Hematopoietic multipotent progenitor cell treated with erythropoietin and hydrocortisone succinate and interleukin-3 and kit ligand, for 6 days (in vitro differentiated cells): Measurements from ENCODE around the gene DDX10.

Experiments
- DNase-seq: peaks from one replicate; pipeline ENCODE4 v3.0.0-alpha.2; 2015

Gene DDX10

GRCh38 chr11:108914981-108915380 is 250.1 kb downstream of the DDX10 start:
- no peak for DNase-seq

GRCh38 chr11:108915666-108916065 is 250.8 kb downstream of the DDX10 start:
- no peak for DNase-seq

- DNase-seq = no peak
Observed at GRCh38 chr11:108916290-108916689, 251.4 kb downstream of the DDX10 start.

- no peak for DNase-seq
Observed at GRCh38 chr11:108916935-108917334, 252.1 kb downstream of the DDX10 start.

- no peak for DNase-seq
Observed at GRCh38 chr11:108921211-108921610, 256.3 kb downstream of the DDX10 start.

- no peak for DNase-seq
Observed at GRCh38 chr11:108922241-108922640, 257.4 kb downstream of the DDX10 start.

GRCh38 chr11:108923413-108923812 is 258.5 kb downstream of the DDX10 start:
- DNase-seq = no peak

GRCh38 chr11:108926171-108926840 is 261.4 kb downstream of the DDX10 start:
- no peak for DNase-seq

GRCh38 chr11:108926841-108927577 is 262.1 kb downstream of the DDX10 start:
- DNase-seq = no peak

- DNase-seq = no peak
Observed at GRCh38 chr11:108927791-108928545, 263.1 kb downstream of the DDX10 start.

GRCh38 chr11:108929241-108929640 is 264.4 kb downstream of the DDX10 start:
- no peak for DNase-seq

GRCh38 chr11:108931168-108931567 is 266.3 kb downstream of the DDX10 start:
- no peak for DNase-seq

GRCh38 chr11:108933630-108934029 is 268.8 kb downstream of the DDX10 start:
- peak; percentile 54 for DNase-seq

GRCh38 chr11:108934289-108934688 is 269.4 kb downstream of the DDX10 start:
- no peak for DNase-seq

GRCh38 chr11:108934696-108935095 is 269.8 kb downstream of the DDX10 start:
- DNase-seq = no peak

GRCh38 chr11:108937746-108938145 is 272.9 kb downstream of the DDX10 start:
- DNase-seq = no peak

- no peak for DNase-seq
Observed at GRCh38 chr11:108938604-108939003, 273.7 kb downstream of the DDX10 start.

GRCh38 chr11:108939135-108939534 is 274.3 kb downstream of the DDX10 start:
- DNase-seq = no peak

- no peak for DNase-seq
Observed at GRCh38 chr11:108943853-108944252, 279.0 kb downstream of the DDX10 start.

- no peak for DNase-seq
Observed at GRCh38 chr11:108944471-108945178, 279.8 kb downstream of the DDX10 start.

- no peak for DNase-seq
Observed at GRCh38 chr11:108945341-108945740, 280.5 kb downstream of the DDX10 start.

- DNase-seq = no peak
Observed at GRCh38 chr11:108947654-108948570, 283.0 kb downstream of the DDX10 start.
